Upper lobe of left lung (tissue), 4 donors: ENCODE measurements around the gene TMEM174.

ENCODE experiments used
- CTCF ChIP-seq, 6 experiments: fragments of 450-650 bp in 4 of 6; fragments of 200-600 bp in 2 of 6; sonication (generic) in 2 of 6; IDR thresholded peaks; one replicate each; pipeline ENCODE4 v1.5.1; 2016 to 2019; ENCODE audit warnings: antibody characterized with exemption in 6 of 6
- EP300 ChIP-seq, 4 donors: sonication (generic); formaldehyde crosslinking; IDR thresholded peaks; one replicate each; pipeline ENCODE4 v1.5.1; 2017; ENCODE audit warnings: antibody characterized with exemption in 4 of 4, control low read depth in 2 of 4
- POLR2AphosphoS5 ChIP-seq, 2 donors: sonication (generic); formaldehyde crosslinking; IDR thresholded peaks; one replicate each; pipeline ENCODE4 v1.5.1; 2017; ENCODE audit warnings: antibody characterized with exemption in 2 of 2

DNA sequence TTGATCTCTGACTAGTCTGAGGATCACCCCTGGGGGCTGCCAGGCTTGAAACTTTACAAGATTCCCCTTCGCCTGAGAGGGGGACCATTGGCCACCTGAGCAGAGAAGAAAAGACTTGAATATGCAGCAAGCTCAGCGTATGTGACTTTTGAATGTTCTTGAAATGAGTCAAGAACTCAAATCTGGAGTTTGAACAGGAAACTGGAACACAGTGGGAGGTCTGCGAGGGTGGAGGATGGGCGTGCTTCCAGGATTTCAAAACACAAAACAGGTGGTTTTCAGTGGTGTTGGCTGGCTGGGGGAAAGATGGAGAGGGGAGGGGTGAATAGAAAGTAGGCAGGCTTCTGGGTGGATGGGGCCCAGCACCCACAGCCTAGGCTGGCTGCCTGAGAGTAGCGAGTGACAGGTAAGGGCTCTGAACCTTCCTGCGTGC lies 40.6 kb downstream of the TMEM174 start:
- TF ChIP-seq CTCF (IDR thresholded peaks at IDR 0.05) (no peak), POLR2AphosphoS5 (IDR thresholded peaks at IDR 0.05) (no peak), EP300 (IDR thresholded peaks at IDR 0.05) (no peak)
